ENCODE data around the gene MATCAP1.

Gene MATCAP1

GRCh38 chr16:67145746-67146145 lies 38.0 kb downstream of the MATCAP1 start:
- no peak for DNase-seq

GRCh38 chr16:67144943-67145342 lies 38.8 kb downstream of the MATCAP1 start:
- DNase-seq, result no peak

GRCh38 chr16:67142342-67142741 lies 41.4 kb downstream of the MATCAP1 start:
- DNase-seq, result no peak

- no peak for DNase-seq
These were observed 42.4 kb downstream of the MATCAP1 start for GRCh38 chr16:67141391-67141790.

- DNase-seq, result no peak
These were observed 46.2 kb downstream of the MATCAP1 start for GRCh38 chr16:67137605-67138004.

GRCh38 chr16:67129422-67129821 lies 54.3 kb downstream of the MATCAP1 start:
- DNase-seq, result peak in 17 of 56 donors; percentile 3 to 55 (median 15)

GRCh38 chr16:67128887-67129286 lies 54.9 kb downstream of the MATCAP1 start:
- no peak for DNase-seq

- no peak for DNase-seq
These were observed 55.3 kb downstream of the MATCAP1 start for GRCh38 chr16:67128417-67128816.

Data from nucleus accumbens (tissue), 56 donors.